Caki2 (cell line): ENCODE measurements around the gene NDE1. TPM values are rescaled to one million over a fixed set of nuclear protein-coding genes. Genes with fewer than 3 reads are reported as not detected.
"Not testable (repeated sequence)": the region's sequence is repeated elsewhere in the genome, so short reads cannot be mapped to it uniquely, and the experiment has no call there.

Experiments used
- DNase-seq: peaks from one replicate; pipeline ENCODE4 v3.0.0-alpha.2; 2015; ENCODE audit warnings: low read depth
- in situ Hi-C: cut with HindIII; loops from 2 replicates; pipeline ENCODE4 v1.10.0; 2016; ENCODE audit warnings: low sequenced_read_pairs, low pct_unique_long_range_greater_than_20kb, mixed read lengths
- total RNA-seq: library from RNA; depleted of rRNA; stranded (reverse); fragments of >200 nt; shearing (Covaris generic); gene quantifications from 2 replicates; pipeline ENCODE4 v1.2.3, GENCODE V29; 2014; ENCODE audit warnings: low replicate concordance

The NDE1 gene
- total RNA-seq, 1 experiment from 2014 or later = 50.5 TPM

DNA sequence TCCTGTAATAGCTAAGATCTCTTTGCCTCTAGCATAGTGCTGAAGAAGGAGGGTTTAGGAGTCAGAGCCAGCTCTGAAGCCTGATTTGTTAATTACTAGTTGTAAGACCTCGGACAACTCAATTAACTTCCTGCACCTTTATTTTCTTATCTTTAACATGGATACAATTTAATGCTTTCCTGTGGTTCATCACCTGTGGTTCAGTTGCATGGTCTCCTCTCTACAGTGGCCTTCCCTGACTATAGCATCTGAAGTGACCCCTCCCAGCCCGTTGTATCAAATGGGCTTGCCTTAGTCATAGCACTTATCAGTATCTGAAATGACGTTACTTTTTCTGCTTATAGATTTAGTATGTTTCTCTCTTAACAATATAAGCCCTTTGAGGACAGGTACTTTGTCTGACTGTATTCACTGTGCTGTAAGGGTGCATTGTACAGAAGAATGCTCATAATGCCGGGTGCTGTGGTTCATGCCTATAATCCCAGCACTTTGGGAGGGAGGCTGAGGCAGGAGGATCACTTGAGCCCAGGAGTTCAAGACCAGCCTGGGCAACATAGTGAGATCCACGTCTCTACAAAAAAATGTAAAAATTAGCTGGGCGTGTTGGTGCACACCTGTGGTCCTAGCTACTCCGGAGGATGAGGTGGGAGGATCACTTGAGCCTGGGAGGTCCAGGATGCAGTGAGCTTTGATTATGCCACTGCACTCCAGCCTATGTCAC, 2.6 kb upstream of the NDE1 start:
- in situ Hi-C loops = no loop called here
- DNase-seq = no peak

DNA sequence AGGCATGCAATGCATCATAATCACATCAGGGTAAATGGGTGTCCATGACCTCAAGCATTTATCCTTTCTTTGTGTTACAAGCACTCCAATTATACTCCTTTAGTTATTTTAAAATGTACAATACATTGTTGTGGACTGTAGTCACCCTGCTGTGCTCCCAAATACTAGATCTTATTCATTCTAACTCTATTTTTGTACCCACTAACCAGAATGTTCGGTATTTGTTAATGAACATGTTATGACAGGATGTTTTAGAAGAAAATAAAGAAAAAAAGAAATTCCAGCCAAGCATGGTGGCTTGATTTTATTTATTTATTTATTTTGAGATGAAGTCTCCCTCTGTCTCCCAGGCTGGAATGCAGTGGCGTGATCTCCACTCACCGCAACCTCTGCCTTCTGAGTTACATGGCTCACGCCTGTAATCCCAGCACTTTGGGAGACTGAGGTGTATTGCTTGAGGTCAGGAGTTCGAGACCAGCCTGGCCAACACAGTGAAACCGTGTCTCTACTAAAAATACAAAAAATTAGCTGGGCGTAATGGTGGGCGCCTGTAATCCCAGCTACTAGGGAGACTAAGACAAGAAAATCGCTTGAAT, 1.8 kb upstream of the NDE1 start:
- in situ Hi-C loops = no loop called here
- no peak for DNase-seq

GRCh38 chr16:15649311-15649710, 734 bp upstream of the NDE1 start:
- DNase-seq, in situ Hi-C loops: not testable (repeated sequence)

DNA sequence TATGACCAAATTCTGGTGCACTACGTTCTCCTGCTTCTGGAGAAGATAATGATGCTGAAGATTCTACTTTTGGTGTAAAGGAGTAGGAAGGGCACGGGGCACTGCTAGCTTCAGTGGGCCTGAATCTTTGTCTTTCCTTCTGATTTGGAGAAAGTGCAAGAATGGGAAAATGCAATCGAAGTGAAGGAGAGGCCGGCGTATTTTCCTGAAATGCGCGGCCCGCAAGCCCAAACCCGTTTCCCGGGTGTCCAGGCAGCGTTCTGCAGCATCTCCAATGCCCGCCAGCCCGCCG, 372 bp upstream of the NDE1 start:
- DNase-seq = no peak
- in situ Hi-C loops = no loop called here

DNA sequence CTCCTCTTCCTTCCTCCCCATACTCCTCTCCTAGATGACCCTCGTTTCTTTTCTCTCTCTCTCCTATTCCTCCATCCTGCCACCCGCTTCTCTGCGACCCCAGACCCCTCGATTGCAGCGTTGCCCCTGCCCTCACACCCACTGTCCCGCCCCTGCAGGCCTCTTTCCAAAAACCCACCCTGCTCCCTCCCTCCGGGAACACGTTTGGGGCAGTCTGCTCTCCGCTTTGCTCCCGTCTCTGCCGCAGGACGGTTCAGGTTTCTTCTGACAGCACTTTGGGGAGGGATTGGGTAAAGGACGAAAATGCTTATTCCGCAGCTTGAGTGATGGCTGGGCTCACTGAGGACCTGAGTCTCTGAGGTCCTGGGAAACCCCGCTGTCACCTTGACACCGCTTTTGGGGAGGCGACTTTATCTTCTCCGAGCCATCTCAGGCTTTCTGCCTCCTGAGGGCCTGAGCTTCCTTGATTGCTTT, 690 bp downstream of the NDE1 start:
- in situ Hi-C loops = no loop called here
- peak; percentile 22 for DNase-seq

GRCh38 chr16:15652293-15653001, 2.4 kb downstream of the NDE1 start:
- in situ Hi-C loops = no loop called here
- no peak for DNase-seq

DNA sequence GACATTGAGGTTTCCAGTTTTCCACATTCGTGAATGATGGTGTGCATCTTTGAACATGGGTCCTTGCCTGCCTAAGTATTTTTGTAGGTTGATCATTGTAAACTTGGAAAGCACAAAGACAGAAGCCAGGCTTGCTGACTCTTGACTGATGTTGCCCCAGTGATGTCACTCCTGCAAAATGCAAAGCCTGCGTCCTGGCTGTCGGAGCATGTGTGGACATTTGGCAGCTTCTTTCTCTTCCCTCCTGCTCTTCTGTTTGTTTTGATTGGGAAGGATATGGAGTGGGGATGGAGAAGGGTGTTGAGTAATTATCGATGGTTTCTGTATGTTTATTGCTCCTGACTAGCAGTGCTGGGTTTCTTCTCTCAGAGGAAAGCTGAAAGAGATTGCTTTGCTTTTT, 3.2 kb downstream of the NDE1 start:
- peak; percentile 47 for DNase-seq
- in situ Hi-C loops = no loop called here

GRCh38 chr16:15654591-15654990, 4.5 kb downstream of the NDE1 start:
- in situ Hi-C loops = no loop called here
- DNase-seq = no peak

DNA sequence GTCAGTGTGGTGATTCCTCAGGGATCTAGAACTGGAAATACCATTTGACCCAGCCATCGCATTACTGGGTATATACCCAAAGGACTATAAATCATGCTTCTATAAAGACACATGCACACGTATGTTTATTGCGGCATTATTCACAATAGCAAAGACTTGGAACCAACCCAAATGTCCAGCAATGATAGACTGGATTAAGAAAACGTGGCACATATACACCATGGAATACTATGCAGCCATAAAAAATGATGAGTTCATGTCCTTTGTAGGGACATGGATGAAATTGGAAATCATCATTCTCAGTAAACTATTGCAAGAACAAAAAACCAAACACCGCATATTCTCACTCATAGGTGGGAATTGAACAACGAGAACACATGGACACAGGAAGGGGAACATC, 5.5 kb downstream of the NDE1 start:
- DNase-seq, in situ Hi-C loops: not testable (repeated sequence)

DNA sequence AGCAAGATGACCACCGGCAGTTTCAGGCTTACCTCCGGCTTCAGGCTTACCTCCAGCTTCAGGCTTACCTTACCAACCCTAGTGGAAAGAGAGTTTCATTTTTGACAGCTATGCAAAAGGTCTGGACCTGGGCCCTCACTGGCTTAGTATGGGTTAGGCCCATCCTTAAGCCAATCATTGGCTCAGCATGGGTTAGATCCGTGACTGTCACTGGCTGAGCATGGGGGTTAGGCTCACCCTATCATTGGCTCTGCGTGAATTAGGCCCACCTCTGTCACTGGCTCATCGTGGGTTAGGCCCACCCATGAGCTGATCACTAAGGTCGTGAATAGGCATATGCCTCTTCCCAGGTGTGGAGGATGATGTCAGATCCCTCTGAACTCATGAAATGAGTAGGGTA, 8.1 kb downstream of the NDE1 start:
- DNase-seq = no peak
- in situ Hi-C loops = no loop called here

GRCh38 chr16:15658556-15658955, 8.5 kb downstream of the NDE1 start:
- DNase-seq = no peak
- in situ Hi-C loops = no loop called here

GRCh38 chr16:15660203-15660601, 10.2 kb downstream of the NDE1 start:
- in situ Hi-C loops = no loop called here
- no peak for DNase-seq

DNA sequence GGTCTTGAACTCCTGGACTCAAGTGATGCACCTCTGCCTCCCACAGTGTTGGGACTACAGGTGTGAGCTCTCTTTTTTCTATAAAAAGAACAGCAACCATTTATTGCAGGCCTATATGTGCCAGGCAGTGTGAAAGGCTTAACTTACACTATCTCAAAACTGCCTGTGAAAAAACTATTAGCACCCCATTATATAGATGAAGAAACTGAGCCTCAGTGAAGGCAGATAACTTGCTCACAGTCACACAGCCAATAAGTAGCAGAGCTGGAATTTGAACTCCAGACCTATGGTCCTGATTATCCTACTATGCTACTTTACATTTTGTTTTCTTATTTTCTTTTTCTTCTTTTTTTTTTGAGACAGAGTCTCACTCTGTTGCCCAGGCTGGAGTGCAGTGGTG, 15.1 kb downstream of the NDE1 start:
- no peak for DNase-seq
- in situ Hi-C loops = no loop called here

GRCh38 chr16:15667091-15667742, 17.2 kb downstream of the NDE1 start:
- DNase-seq = no peak
- in situ Hi-C loops = no loop called here

DNA sequence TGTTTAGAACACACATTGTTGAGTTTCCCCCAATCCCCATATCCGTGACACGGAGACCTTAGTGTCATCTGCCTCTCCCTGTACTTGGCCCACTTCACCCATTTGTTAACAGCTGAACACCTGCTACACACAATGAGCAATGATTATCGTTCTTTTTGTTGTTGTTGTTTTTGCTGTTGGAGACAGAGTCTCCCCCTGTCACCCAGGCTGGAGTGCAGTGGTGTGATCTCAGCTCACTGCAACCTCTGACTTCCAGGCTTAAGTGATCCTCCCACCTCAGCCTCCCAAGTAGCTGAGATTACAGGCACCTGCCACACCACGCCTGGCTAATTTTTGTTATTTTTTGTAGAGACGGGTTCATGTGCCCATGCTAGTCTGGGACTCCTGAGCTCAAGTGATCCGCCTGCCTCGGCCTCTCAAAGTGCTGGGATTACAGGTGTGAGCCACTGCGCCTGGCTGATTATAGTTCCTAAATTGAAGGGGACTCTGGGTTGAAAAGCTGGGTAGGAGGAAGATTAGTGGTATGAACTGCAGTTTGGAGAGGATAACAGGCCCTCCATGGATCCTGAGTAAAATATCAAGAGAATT, 21.6 kb downstream of the NDE1 start:
- no peak for DNase-seq
- in situ Hi-C loops = no loop called here

- DNase-seq, in situ Hi-C loops: not testable (repeated sequence)
Measured at GRCh38 chr16:15672127-15672513, 22.1 kb downstream of the NDE1 start.

GRCh38 chr16:15672514-15673167, 22.6 kb downstream of the NDE1 start:
- DNase-seq = peak; percentile 96
- in situ Hi-C loops = no loop called here

GRCh38 chr16:15674571-15674970, 24.5 kb downstream of the NDE1 start:
- no peak for DNase-seq
- in situ Hi-C loops = no loop called here
